ENCODE measurements around the gene MYZAP. TPM values are rescaled to one million over a fixed set of nuclear protein-coding genes. Genes with fewer than 3 reads are reported as not detected.

The MYZAP gene
- total and polyA plus RNA-seq, 2 of the 13 experiments (the other 11 are each of a cell fraction or from before 2014, with no cell fraction given) = not detected

DNA sequence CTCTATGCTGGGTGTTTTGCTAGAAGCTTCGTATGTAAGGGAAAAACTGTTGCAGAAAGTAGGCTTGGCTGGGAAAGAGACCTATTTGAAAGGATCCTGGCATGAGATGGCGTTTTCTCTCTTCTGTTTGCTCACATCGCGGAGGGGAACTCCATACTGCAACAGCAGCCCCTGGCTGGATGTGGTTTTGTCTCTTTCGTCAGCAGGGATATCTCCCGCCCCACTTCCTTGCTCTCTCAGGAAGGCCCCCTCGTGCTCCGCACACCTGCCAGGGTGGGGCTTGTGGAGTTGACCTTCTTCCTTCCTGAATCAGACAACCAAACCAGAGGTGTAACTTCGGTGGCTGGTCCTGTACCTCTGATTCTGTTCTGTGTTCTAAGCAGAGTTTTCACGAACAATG is 26.4 kb upstream of the MYZAP start:
- FAIRE-seq (no peak), DNase-seq (ENCODE audit: low spot score) (no peak), ATAC-seq (no peak)
- 21% methylated on average over 10 of the region's 10 CpGs for WGBS (ENCODE audit: low lambda C conversion rate)
- BruUV-seq (replicated peaks) = no TSS peak
- Histone ChIP-seq H3K27ac (ENCODE audit: extremely low read length, insufficient read depth, low read length) (no peak overlapping the region), H3K4me1 (ENCODE audit: insufficient read depth, low read length) (peaks cover 6% of the 10 kb centered on the region), H4K20me1 (ENCODE audit: insufficient read depth, low read length) (no peaks in the 10 kb centered on the region), H3K9me3 (ENCODE audit: low read length) (no peaks in the 10 kb centered on the region), H3K27me3 (ENCODE audit: control insufficient read depth in 1 of 2, insufficient read depth in 2 of 2, low read length in 2 of 2) (0 out of 5 replicates have a peak, but pooled peaks cover 0 to 4% of the 10 kb centered on the region in 2 experiments), H3K4me2 (ENCODE audit: low read depth, low read length) (no peak overlapping the region), H3K4me3 (replicated peaks in 1 of 3; ENCODE audit: insufficient read depth in 1 of 3, low read depth in 2 of 3, low read length in 3 of 3) (no peak overlapping the region), H3K9ac (ENCODE audit: insufficient read depth, low read depth, low read length) (no peak overlapping the region), H3K36me3 (replicated peaks in 1 of 2; ENCODE audit: control insufficient read depth in 1 of 2, insufficient read depth in 2 of 2, low read length in 2 of 2) (no peaks in the 10 kb centered on the region), H2AFZ (ENCODE audit: low read length) (no peak overlapping the region), H3K79me2 (ENCODE audit: insufficient read depth, low read length) (no peaks in the 10 kb centered on the region)
- in situ Hi-C loops (cut with HindIII; ENCODE audit: extremely low pct_ligation_motif_present, low pct_unique_long_range_greater_than_20kb) = no loop called here
- intact Hi-C loops (cut with micrococcal nuclease; ENCODE audit: unreplicated experiment) = no loop called here
- CTCF ChIA-PET (ENCODE audit: low intra/inter-chr PET ratio, low total read pairs) = no interaction called here
- POLR2A ChIA-PET = no interaction called here
- TF ChIP-seq, protein P1, sequence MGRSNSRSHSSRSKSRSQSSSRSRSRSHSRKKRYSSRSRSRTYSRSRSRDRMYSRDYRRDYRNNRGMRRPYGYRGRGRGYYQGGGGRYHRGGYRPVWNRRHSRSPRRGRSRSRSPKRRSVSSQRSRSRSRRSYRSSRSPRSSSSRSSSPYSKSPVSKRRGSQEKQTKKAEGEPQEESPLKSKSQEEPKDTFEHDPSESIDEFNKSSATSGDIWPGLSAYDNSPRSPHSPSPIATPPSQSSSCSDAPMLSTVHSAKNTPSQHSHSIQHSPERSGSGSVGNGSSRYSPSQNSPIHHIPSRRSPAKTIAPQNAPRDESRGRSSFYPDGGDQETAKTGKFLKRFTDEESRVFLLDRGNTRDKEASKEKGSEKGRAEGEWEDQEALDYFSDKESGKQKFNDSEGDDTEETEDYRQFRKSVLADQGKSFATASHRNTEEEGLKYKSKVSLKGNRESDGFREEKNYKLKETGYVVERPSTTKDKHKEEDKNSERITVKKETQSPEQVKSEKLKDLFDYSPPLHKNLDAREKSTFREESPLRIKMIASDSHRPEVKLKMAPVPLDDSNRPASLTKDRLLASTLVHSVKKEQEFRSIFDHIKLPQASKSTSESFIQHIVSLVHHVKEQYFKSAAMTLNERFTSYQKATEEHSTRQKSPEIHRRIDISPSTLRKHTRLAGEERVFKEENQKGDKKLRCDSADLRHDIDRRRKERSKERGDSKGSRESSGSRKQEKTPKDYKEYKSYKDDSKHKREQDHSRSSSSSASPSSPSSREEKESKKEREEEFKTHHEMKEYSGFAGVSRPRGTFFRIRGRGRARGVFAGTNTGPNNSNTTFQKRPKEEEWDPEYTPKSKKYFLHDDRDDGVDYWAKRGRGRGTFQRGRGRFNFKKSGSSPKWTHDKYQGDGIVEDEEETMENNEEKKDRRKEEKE (IDR thresholded peaks at IDR 0.05) = no peak
- TF ChIP-seq TRIM24 (CRISPR knock-in tag; IDR thresholded peaks at IDR 0.05) = no peak
- TF ChIP-seq ZBTB20 (CRISPR knock-in tag; IDR thresholded peaks at IDR 0.05; ENCODE audit: borderline replicate concordance, low read depth) = no peak
- TF ChIP-seq, protein P2, sequence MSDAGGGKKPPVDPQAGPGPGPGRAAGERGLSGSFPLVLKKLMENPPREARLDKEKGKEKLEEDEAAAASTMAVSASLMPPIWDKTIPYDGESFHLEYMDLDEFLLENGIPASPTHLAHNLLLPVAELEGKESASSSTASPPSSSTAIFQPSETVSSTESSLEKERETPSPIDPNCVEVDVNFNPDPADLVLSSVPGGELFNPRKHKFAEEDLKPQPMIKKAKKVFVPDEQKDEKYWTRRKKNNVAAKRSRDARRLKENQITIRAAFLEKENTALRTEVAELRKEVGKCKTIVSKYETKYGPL (CRISPR knock-in tag; IDR thresholded peaks at IDR 0.05) = no peak
- TF ChIP-seq NR2C2 (CRISPR knock-in tag; IDR thresholded peaks at IDR 0.05; ENCODE audit: borderline replicate concordance) = no peak
- no peak for TF ChIP-seq TBX3 (IDR thresholded peaks at IDR 0.05; ENCODE audit: borderline replicate concordance)
- TF ChIP-seq, protein P3, sequence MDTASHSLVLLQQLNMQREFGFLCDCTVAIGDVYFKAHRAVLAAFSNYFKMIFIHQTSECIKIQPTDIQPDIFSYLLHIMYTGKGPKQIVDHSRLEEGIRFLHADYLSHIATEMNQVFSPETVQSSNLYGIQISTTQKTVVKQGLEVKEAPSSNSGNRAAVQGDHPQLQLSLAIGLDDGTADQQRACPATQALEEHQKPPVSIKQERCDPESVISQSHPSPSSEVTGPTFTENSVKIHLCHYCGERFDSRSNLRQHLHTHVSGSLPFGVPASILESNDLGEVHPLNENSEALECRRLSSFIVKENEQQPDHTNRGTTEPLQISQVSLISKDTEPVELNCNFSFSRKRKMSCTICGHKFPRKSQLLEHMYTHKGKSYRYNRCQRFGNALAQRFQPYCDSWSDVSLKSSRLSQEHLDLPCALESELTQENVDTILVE (CRISPR knock-in tag; IDR thresholded peaks at IDR 0.05) = no peak
- TF ChIP-seq KAT7 (CRISPR knock-in tag; IDR thresholded peaks at IDR 0.05; ENCODE audit: borderline replicate concordance) = no peak
- TF ChIP-seq, protein P4, sequence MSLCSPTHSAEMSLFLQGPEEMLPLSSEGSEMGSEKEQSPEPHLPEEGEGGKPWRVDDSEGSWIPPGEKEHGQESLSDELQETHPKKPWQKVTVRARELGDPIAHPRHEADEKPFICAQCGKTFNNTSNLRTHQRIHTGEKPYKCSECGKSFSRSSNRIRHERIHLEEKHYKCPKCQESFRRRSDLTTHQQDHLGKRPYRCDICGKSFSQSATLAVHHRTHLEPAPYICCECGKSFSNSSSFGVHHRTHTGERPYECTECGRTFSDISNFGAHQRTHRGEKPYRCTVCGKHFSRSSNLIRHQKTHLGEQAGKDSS (CRISPR knock-in tag; IDR thresholded peaks at IDR 0.05; ENCODE audit: borderline replicate concordance, low read depth) = no peak
- no peak for TF ChIP-seq CREM (IDR thresholded peaks at IDR 0.05)
- no peak for TF ChIP-seq CREM (CRISPR knock-in tag; IDR thresholded peaks at IDR 0.05)
- TF ChIP-seq ZNF121 (CRISPR knock-in tag; IDR thresholded peaks at IDR 0.05) = no peak
- TF ChIP-seq, protein P5, sequence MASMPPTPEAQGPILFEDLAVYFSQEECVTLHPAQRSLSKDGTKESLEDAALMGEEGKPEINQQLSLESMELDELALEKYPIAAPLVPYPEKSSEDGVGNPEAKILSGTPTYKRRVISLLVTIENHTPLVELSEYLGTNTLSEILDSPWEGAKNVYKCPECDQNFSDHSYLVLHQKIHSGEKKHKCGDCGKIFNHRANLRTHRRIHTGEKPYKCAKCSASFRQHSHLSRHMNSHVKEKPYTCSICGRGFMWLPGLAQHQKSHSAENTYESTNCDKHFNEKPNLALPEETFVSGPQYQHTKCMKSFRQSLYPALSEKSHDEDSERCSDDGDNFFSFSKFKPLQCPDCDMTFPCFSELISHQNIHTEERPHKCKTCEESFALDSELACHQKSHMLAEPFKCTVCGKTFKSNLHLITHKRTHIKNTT (CRISPR knock-in tag; IDR thresholded peaks at IDR 0.05) = no peak
- no peak for TF ChIP-seq ETV5 (CRISPR knock-in tag; IDR thresholded peaks at IDR 0.05; ENCODE audit: borderline replicate concordance)
- no peak for TF ChIP-seq TCF7 (IDR thresholded peaks at IDR 0.05; ENCODE audit: low read depth)
